Left kidney (tissue), 2 donors: ENCODE data around the gene GRM1. TPM values are rescaled to one million over a fixed set of nuclear protein-coding genes. Genes with fewer than 3 reads are reported as not detected.

Source experiments
- DNase-seq: peaks from one replicate; pipeline ENCODE4 v3.0.0-alpha.2; 2013
- polyA plus RNA-seq: library from polyadenylated mRNA; unstranded; fragments of 120-200 nt; gene quantifications from one replicate; pipeline ENCODE4 v1.2.1, GENCODE V29; 2013; ENCODE audit not compliant: insufficient read length

Gene GRM1
- polyA plus RNA-seq, 1 donor = 0.18 TPM

GRCh38 chr6:146381486-146381885 is 352.6 kb downstream of the GRM1 start:
- no peak for DNase-seq

- DNase-seq = no peak
Observed at GRCh38 chr6:146388736-146389364, 360.0 kb downstream of the GRM1 start.

- DNase-seq = no peak
Observed at GRCh38 chr6:146389740-146390139, 360.9 kb downstream of the GRM1 start.

GRCh38 chr6:146397638-146398037 is 368.8 kb downstream of the GRM1 start:
- DNase-seq = no peak

GRCh38 chr6:146402476-146402875 is 373.6 kb downstream of the GRM1 start:
- DNase-seq = no peak

GRCh38 chr6:146408583-146408982 is 379.7 kb downstream of the GRM1 start:
- DNase-seq = no peak

GRCh38 chr6:146410851-146411595 is 382.2 kb downstream of the GRM1 start:
- no peak for DNase-seq

GRCh38 chr6:146419576-146419975 is 390.7 kb downstream of the GRM1 start:
- no peak for DNase-seq

- no peak for DNase-seq
Observed at GRCh38 chr6:146420255-146420654, 391.4 kb downstream of the GRM1 start.

GRCh38 chr6:146422789-146423375 is 394.0 kb downstream of the GRM1 start:
- no peak for DNase-seq

GRCh38 chr6:146423452-146423851 is 394.6 kb downstream of the GRM1 start:
- DNase-seq = no peak

- DNase-seq = no peak
Observed at GRCh38 chr6:146426516-146426915, 397.7 kb downstream of the GRM1 start.

GRCh38 chr6:146429831-146430230 is 401.0 kb downstream of the GRM1 start:
- DNase-seq = no peak

GRCh38 chr6:146433881-146434731 is 405.2 kb downstream of the GRM1 start:
- DNase-seq = peak; percentile 10

- no peak for DNase-seq
Observed at GRCh38 chr6:146434732-146435390, 406.0 kb downstream of the GRM1 start.

- DNase-seq = no peak
Observed at GRCh38 chr6:146441907-146442306, 413.0 kb downstream of the GRM1 start.

GRCh38 chr6:146444189-146444588 is 415.3 kb downstream of the GRM1 start:
- DNase-seq = peak; percentile 6

- DNase-seq = no peak
Observed at GRCh38 chr6:146445233-146445632, 416.4 kb downstream of the GRM1 start.

GRCh38 chr6:146456886-146457285 is 428.0 kb downstream of the GRM1 start:
- DNase-seq = no peak

GRCh38 chr6:146460941-146461340 is 432.1 kb downstream of the GRM1 start:
- no peak for DNase-seq

GRCh38 chr6:146470091-146470770 is 441.4 kb downstream of the GRM1 start:
- no peak for DNase-seq
